Parathyroid adenoma (tissue), 2 donors: ENCODE measurements around the gene GDPD5.

Source experiments
- H2AFZ ChIP-seq: fragments of 300-600 bp; sonication (generic); one replicate; pipeline ENCODE4 v1.7.0; 2017; ENCODE audit warnings: antibody characterized with exemption, mild to moderate bottlenecking
- H3K27ac ChIP-seq: fragments of 300-600 bp; sonication (generic); one replicate; pipeline ENCODE4 v1.7.0; 2017
- H3K27me3 ChIP-seq: fragments of 300-600 bp; sonication (generic); one replicate; pipeline ENCODE4 v1.7.0; 2017; ENCODE audit warnings: low read length; ENCODE audit not compliant: control insufficient read depth, insufficient read depth
- H3K36me3 ChIP-seq: fragments of 300-600 bp; sonication (generic); one replicate; pipeline ENCODE4 v1.7.0; 2017; ENCODE audit warnings: low read length; ENCODE audit not compliant: control insufficient read depth, insufficient read depth
- H3K4me1 ChIP-seq: fragments of 300-600 bp; sonication (generic); one replicate; pipeline ENCODE4 v1.7.0; 2017; ENCODE audit warnings: control low read depth
- H3K4me2 ChIP-seq: fragments of 300-600 bp; sonication (generic); one replicate; pipeline ENCODE4 v1.7.0; 2017; ENCODE audit warnings: low read length
- H3K4me3 ChIP-seq: fragments of 300-600 bp; sonication (generic); one replicate; pipeline ENCODE4 v1.7.0; 2017; ENCODE audit warnings: low read depth, low read length
- H3K79me2 ChIP-seq: fragments of 300-600 bp; sonication (generic); one replicate; pipeline ENCODE4 v1.7.0; 2017; ENCODE audit warnings: control low read depth
- H3K9ac ChIP-seq: fragments of 300-600 bp; sonication (generic); one replicate; pipeline ENCODE4 v1.7.0; 2017; ENCODE audit warnings: mild to moderate bottlenecking
- H3K9me3 ChIP-seq: fragments of 300-600 bp; sonication (generic); one replicate; pipeline ENCODE4 v1.7.0; 2017; ENCODE audit warnings: low read length; ENCODE audit not compliant: control insufficient read depth
- CTCF ChIP-seq: fragments of 300-600 bp; sonication (generic); IDR thresholded peaks from one replicate; pipeline ENCODE4 v1.7.0; 2017; ENCODE audit warnings: antibody characterized with exemption, mild to moderate bottlenecking
- donor health status: primary hyperparathyroidism.

The GDPD5 gene

GRCh38 chr11:75523189-75523588 lies 2.6 kb downstream of the GDPD5 start:
- H3K9ac ChIP-seq = no peak overlapping the region
- no peaks in the 10 kb centered on the region for H3K36me3 ChIP-seq
- H3K27me3 ChIP-seq = no peaks in the 10 kb centered on the region
- no peaks in the 10 kb centered on the region for H3K9me3 ChIP-seq
- H2AFZ ChIP-seq = no peak overlapping the region
- no peak overlapping the region for H3K27ac ChIP-seq
- no peak overlapping the region for H3K4me3 ChIP-seq
- H3K4me1 ChIP-seq = no peaks in the 10 kb centered on the region
- H3K79me2 ChIP-seq = no peaks in the 10 kb centered on the region
- no peak overlapping the region for H3K4me2 ChIP-seq
- no peak for TF ChIP-seq CTCF

- H3K9me3 ChIP-seq = no peaks in the 10 kb centered on the region
- no peak overlapping the region for H2AFZ ChIP-seq
- no peak overlapping the region for H3K4me2 ChIP-seq
- H3K4me3 ChIP-seq = no peak overlapping the region
- H3K79me2 ChIP-seq = no peaks in the 10 kb centered on the region
- H3K4me1 ChIP-seq = no peaks in the 10 kb centered on the region
- H3K9ac ChIP-seq = no peak overlapping the region
- no peak for TF ChIP-seq CTCF
- H3K36me3 ChIP-seq = no peaks in the 10 kb centered on the region
- H3K27me3 ChIP-seq = no peaks in the 10 kb centered on the region
- no peak overlapping the region for H3K27ac ChIP-seq
These were observed 3.3 kb downstream of the GDPD5 start for GRCh38 chr11:75522286-75523044.

- TF ChIP-seq CTCF = no peak
- Histone ChIP-seq H3K9ac (no peak overlapping the region), H3K9me3 (no peaks in the 10 kb centered on the region), H3K4me3 (no peak overlapping the region), H3K27ac (no peak overlapping the region), H2AFZ (no peak overlapping the region), H3K36me3 (no peaks in the 10 kb centered on the region), H3K4me2 (no peak overlapping the region), H3K27me3 (no peaks in the 10 kb centered on the region), H3K4me1 (no peaks in the 10 kb centered on the region), H3K79me2 (no peaks in the 10 kb centered on the region)
These were observed 5.1 kb downstream of the GDPD5 start for GRCh38 chr11:75520688-75521087.

GRCh38 chr11:75518771-75519653 lies 6.7 kb downstream of the GDPD5 start:
- Histone ChIP-seq H3K36me3 (no peaks in the 10 kb centered on the region), H3K27ac (no peak overlapping the region), H3K4me2 (no peak overlapping the region), H3K27me3 (no peaks in the 10 kb centered on the region), H3K4me1 (no peaks in the 10 kb centered on the region), H3K9me3 (no peaks in the 10 kb centered on the region), H3K4me3 (no peak overlapping the region), H3K9ac (no peak overlapping the region), H3K79me2 (no peaks in the 10 kb centered on the region), H2AFZ (no peak overlapping the region)
- TF ChIP-seq CTCF = no peak
